NB4 (cell line): ENCODE measurements around the gene CFAP221.

Experiments
- CTCF ChIP-seq: IDR thresholded peaks from one replicate; pipeline ENCODE4 v1.5.1; 2012; ENCODE audit warnings: low read depth, low read length
- POLR2A ChIP-seq: IDR thresholded peaks from 2 replicates; pipeline ENCODE4 v1.6.1; 2011; ENCODE audit warnings: mild to moderate bottlenecking; ENCODE audit not compliant: insufficient read length; ENCODE audit errors: extremely low read depth

GRCh38 chr2:119520696-119521432, 23.4 kb upstream of the CFAP221 start:
- TF ChIP-seq CTCF: no peak
- no peak for TF ChIP-seq POLR2A
